Renal cortex interstitium (tissue), 11 donors: ENCODE measurements around the gene EIF4H. TPM values are rescaled to one million over a fixed set of nuclear protein-coding genes. Genes with fewer than 3 reads are reported as not detected.
"Not testable (repeated sequence)": the region's sequence is repeated elsewhere in the genome, so short reads cannot be mapped to it uniquely, and the experiment has no call there.

Source experiments
- DNase-seq, 11 donors: peaks; one replicate each; pipeline ENCODE4 v3.0.0-alpha.2; 2013; ENCODE audit warnings: low read depth in 9 of 11, low spot score in 4 of 11; ENCODE audit errors: extremely low read depth in 1 of 11
- polyA plus RNA-seq, 3 donors: library from polyadenylated mRNA; unstranded; fragments of 120-200 nt; gene quantifications; one replicate each; pipeline ENCODE4 v1.2.1, GENCODE V29; 2013; ENCODE audit not compliant: insufficient read length in 3 of 3

EIF4H gene
- polyA plus RNA-seq, 3 donors = 290 to 334 (median 299) TPM

DNA sequence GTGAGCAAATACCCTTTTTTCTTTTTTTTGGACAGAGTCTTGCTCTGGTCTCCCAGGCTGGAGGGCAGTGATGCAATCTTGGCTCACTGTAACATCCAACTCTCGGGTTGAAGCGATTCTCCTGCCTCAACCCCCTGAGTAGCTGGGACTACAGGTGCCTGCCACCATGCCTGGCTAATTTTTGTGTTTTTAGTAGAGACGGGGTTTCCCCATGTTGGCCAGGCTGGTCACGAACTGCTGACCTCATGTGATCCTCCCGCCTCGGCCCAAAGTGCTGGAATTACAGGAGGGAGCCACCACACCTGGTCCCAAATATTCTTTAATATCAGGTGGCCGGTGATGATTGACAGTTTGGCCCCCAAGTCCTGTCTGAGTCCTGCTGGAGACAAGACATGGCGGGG is 42.2 kb downstream of the EIF4H start:
- DNase-seq = no peak

DNA sequence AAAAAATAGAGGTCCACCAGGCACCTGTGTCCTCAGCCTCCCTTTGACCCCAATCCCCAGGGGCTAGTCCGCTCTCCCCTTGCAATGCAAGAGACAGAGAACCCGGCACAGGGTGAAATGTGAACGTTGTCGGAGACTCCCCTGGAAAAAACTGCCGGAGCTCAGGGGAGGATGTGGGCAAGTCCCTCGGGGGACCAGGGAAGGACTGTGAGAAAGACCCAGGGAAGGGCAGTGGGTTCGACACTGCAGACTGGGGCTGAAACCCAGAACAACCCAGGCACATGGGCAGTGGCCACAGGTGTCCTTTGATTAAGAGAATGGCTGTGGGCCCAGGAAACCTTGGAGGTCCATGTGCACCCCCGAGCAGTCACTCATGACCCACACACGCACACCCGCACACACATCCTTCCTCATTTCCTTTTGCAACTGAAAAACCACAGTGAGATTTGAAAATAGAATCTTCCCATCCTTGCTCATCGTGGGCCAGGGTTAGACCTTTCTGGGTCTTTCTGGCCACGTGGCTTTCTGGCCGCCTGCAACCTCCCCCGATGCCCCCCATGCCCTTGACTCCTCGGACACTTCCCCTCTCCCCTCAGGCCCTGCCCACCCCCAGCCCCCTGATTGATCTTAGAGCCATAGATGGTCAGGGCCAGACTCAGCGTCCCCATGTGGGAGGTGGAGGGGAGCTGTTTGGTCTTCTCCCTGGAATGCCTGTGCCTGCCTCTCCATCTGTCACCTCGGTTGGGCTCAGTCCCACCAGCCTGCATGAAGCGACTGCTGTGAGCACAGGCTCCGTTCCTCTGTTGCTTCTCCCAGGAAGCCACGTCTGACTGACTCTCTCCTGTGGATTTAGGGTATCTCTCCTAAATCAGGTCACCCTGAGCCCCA is 43.5 kb downstream of the EIF4H start:
- no peak for DNase-seq

DNA sequence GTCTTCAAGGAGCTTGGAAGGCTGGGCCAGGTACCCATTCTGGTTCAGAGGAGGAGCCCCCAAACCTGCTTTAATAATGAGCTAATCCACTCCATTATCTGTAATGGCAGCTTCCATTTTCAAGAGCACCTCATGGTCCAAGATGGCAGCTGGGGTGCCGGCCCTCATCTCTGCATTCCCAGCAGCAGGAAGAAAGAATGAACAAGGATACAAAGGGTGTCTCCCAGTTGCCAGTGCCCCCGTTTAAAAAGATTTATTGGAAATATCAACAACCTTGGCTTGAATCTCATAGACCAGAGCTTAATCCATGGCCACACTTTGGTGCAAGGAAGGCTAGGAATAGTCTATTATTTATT is 44.2 kb downstream of the EIF4H start:
- no peak for DNase-seq

DNA sequence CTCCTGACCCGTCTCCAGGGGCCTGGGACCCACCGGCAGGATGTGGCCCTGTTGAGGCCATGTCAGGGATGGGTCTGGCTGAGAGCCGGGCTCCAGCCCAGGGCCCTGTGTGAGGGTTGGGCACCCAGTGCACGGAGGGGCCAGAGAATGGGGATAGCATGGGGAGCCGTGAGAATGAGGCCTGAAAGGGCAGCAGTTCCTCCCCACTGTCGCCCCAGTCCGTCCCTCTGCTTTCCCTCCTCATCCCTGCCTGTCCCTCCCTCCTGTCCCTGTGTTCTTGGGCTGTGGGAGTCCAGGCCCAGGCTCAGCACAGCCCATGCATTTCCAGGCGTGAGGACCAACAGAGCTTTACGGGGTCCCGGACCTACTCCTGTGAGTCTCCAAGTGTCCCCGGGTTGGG is 45.3 kb downstream of the EIF4H start:
- DNase-seq = no peak

DNA sequence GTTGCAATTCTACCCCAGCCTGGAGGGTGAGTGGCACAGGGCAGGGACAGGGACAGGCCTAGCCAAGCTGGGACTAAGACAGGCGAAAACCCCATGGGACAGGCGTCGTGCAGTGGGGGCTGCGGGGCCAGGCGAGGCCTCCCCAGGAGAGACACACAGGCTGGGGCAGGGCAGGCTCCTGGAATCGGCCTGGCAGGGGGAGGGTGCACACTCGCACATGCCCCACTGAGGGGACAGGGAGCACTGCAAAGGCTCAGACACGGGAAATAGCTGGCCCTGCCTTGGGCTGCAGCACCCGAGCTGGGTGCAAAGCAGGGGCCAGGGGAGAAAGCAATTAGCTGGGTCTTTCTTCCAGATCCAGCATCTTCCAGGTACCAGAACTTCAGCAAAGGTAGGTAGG is 46.1 kb downstream of the EIF4H start:
- DNase-seq = no peak

DNA sequence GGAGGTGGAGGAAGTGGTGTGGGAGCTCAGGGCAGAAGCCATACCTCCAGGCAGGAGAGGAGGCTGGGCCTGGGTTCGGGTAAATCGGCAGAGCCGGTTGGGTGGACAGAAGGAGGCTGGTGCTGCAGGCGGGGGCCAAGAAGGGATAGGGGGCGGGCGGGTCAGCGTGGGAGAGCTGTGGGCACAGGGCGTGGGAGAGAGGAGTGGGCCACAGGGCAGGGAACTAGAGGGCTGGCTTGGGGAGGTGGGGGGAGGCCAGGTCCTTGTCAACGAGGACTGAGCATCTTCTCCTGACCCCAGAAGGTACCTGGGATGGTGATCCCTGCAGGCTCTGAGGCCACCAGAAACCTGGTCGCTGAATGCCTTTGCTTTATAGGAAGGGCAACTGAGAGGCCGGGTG is 47.6 kb downstream of the EIF4H start:
- DNase-seq = no peak

DNA sequence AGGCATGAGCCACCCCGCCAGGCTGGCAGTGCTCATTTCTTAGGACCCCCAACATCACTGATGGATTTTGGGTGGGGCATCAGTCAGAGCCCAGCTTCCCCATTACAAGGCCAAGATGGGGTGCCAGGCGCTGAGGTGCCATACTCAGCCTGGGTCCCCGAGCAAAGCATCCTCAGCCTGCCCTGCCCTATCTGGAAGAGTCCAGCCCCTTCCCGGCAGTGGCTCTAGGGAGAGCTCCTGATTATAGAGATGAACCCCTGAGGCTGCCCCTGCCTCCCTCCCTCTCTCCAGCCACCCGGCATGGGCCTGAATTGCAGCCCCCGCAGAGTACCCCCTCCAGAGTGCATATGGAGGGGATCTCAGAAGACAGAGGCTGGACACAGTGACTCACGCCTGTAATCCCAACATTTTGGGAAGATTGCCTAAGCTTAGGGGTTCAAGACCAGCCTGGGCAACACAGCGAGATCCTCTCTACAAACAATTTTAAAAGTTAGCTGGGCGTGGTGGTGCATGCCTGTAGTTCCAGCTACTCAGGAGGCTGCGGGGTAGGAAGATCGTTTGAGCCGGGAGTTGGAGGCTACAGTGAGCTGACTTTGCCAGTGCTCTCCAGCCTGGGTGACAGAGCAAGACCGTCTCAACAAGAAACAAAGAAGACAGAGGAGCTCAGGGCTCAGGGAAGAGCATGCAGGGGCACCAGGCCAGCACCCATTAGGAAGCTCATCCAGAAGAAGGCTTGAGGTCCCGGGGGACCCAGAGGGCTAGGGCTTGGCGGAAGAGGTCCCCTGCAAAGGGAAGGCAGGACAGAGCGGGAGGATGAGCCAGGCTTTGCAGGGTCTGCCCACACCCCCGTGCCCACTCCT is 48.9 kb downstream of the EIF4H start:
- DNase-seq = no peak

DNA sequence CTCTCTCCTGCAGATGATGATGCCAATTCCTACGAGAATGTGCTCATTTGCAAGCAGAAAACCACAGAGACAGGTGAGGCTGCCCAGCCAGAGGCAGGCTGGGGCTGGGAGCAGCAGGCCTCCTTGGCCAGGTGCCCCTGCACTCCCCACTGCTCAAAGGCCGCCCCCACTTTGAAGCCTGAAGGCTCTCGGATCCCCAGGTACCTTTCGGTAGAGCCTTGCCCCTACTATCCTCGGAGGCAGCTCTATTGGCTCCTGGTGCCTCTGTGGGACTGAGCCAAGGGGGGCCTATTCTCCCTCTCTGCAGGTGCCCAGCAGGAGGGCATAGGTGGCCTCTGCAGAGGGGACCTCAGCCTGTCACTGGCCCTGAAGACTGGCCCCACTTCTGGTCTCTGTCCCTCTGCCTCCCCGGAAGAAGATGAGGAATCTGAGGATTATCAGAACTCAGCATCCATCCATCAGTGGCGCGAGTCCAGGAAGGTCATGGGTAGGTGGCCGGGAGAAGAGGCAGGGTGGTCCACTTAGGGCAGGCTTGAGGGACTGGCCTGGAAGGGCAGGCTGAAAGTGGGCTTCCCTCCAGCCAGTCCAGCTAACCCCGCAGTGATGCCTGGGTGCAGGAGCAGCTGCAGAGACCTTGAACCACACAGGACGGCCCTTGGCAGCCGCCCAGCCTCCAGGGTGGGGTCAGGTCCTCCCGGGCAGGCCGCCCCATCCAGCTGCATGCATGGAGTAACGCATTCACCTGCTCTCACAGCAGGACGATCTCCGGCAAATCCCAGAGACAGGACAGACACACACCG is 49.8 kb downstream of the EIF4H start:
- DNase-seq = no peak

DNA sequence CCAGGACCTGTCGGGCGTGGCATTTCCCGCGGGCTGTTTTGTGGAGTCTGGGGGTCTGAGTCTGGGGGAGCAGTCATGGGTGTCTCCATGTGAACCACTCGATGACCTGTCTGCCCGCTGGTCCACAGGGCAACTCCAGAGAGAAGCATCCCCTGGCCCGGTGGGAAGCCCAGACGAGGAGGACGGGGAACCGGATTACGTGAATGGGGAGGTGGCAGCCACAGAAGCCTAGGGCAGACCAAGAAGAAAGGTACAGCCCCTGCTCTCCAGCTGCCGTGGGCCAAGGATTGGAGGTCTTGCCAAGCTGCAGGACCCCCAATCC is 50.3 kb downstream of the EIF4H start:
- DNase-seq = no peak

DNA sequence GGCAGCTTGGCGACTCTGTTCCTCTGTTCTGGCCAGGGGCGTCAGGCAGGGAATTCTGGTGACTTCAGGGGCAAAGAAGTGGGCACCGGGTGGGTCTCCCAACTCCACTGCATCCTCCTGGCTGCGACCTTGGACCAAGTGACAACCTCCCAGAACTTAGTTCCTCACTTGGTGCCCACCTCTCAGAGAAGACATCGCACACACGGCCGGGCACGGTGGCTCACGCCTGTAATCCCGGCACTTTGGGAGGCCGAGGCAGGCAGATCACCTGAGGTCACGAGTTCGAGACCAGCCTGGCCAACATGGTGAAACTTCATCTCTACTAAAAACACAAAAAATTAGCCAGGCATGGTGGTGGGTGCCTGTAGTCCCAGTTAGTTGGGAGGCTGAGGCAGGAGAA is 50.8 kb downstream of the EIF4H start:
- DNase-seq = not testable (repeated sequence)

DNA sequence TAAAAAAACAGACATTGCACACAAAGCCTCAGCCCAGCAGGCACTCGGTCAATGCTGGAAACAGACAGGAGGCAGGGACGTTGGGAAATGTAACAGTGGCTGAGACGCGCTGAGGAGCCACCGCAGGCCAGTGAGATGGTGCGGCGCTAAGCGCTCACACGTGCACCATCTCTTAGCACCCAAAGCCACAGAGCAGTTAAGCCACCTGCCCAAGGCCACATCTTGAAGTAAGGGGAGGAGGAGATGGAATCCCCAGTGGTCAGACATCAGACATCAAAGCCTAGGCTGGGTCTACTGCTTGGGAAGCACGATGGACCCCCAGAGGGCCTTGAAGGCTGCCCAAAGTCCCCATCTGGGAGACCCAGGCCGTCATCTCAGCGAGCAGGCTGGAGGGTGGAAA is 51.2 kb downstream of the EIF4H start:
- no peak for DNase-seq

DNA sequence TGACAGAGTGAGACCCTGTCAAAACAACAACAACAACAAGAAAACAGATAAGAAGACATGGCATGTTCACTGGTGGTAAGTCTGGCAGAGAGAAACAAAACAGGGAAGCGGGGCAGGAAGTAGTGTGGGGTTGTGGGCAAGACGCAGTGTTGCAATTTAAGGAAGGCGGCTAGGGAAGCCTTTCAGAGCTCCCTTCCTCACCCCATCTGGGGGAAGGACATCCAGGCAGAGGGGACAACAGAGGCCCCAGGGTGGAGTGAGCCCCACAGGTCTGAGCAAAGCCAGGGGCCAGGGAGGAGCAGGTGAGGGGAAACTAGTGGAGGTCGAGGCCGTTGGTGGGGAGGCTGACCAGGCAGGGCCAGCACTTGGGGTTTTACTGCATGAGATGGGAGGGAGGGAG is 52.5 kb downstream of the EIF4H start:
- no peak for DNase-seq

DNA sequence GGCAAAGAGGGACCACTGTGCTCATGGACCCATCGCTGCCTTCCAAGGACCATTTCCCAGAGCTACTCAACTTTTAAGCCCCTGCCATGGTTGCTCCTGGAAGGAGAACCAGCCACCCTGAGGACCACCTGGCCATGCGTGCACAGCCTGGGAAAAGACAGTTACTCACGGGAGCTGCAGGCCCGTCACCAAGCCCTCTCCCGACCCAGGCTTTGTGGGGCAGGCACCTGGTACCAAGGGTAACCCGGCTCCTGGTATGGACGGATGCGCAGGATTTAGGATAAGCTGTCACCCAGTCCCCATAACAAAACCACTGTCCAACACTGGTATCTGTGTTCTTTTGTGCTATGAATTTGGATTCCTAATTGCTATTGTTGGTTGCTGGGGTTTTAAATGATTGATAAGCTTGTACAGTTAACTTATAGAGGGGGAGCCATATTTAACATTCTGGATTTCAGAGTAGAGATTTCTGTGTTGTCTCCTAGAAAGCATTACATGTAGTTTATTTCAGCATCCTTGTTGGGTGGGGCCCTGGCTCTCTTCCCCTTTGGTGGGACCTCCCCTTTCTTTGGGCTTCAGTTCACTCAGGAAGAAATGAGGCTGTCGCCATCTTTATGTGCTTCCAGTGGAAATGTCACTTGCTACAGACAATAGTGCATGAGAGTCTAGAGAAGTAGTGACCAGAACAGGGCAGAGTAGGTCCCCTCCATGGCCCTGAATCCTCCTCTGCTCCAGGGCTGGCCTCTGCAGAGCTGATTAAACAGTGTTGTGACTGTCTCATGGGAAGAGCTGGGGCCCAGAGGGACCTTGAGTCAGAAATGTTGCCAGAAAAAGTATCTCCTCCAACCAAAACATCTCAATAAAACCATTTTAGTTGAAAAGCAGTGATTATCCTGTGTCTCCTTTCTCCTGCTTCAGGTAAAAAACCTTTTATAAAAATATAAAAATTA is 55.1 kb downstream of the EIF4H start:
- DNase-seq = no peak

DNA sequence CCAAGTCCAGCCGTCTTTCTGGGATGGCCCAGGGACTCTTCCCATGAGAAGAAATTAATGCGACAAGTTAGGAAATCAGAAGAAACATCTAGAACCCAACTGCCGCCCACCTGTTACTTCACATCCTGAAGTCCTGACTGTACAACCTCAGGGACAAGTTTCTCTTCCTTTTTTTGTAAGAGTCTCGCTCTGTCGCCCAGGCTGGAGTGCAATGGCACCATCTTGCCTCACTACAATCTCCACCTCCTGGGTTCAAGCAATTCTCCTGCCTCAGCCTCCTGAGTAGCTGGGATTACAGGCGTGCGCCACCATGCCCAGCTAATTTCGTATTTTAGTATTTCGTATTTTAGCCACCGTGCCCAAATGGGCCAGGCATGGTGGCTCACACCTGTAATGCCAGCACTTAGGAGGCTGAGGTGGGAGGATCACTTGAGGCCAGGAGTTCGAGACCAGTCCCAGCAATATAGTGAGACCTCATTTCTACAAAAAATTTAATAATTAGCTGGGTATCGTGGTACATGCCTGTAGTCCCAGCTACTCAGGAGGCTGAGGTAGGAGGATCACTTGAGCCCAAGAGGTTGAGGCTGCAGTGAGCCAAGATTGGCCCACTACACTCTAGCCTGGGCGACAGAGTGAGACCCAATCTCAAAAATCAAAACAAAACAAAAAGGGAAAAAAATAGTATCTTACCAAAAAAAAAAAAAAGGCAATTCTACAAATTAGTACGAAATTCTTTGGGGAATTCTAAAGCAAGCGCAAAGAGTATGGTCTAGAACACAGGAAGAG is 56.5 kb downstream of the EIF4H start:
- DNase-seq = no peak

DNA sequence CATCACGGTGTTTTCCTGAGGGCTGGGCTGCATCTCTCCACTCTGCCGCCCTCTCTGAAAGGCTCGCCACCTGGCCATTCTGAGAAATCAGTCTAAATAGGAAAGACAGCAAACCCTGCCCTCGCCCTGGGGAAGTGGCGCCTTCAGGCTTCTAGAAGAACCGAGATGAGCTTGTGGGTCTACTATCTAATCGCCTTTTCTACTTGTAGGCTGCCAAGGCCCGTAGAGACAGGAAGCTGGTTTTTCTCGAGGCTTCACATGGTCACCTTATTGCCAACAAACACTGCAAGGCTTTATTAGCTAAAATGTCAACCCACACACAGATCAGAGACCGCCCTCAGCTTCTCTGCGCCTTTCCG is 57.1 kb downstream of the EIF4H start:
- no peak for DNase-seq

DNA sequence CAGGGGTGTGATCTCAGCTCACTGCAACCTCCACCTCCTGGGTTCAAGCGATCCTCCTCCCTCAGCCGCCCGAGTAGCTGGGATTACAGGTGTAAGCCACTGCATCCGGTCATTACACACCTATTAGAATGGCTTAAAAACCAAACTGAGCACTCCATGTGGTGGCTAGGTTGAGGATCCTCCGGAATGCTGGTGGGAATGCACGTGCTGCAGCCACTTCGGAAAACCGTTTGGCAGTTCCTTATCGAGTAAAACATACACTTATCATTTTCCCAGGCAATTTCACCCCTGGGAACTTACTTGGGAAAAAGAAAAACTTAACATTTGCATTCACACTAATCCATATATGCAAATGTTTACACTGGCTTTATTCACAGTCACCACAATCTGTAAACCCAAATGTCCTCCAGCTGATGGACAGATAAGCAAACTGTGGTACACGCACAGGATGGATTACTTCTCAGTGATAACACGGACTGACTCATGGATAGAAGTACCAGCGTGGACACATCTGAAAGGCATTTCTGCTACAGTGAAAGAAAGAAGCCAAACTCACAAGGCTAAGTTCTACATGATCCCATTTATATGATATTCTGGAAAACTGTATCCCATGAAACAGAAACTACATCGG is 59.6 kb downstream of the EIF4H start:
- no peak for DNase-seq

DNA sequence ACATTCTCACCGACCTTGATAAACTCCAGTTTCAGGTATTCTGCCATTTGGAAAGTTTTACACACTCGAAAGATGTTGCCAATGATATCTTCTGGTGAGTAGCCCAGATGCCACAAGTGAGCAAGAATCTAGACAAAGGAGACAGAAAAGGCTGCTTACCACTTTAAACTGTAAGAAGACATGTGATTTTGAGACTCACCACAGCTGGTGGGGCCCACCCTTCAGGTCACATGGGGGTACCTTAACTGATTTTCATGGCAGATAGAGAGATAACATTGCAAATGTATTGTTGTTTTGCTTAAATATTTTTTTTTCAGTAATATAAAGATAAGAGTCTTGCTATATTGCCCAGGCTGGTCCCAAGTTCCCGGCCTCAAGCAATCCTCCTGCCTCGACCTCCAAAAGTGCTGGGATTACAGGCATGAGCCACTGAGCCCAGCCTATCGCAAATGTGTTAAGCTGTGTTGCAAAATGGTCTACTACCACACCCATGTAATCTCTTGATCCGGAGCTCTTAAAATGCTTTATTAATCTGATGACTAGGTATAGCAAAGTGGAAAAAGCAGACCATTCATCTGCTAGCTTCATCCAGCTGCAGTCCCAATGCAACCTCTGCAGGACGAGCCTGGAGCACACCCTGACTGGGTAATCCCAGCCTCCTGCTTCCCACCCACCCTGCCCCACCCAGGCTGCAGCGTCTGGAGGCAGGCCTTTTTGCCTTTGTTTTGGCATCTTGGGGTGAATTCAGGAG is 61.5 kb downstream of the EIF4H start:
- DNase-seq = no peak
